Mammary epithelial cell (primary cell): ENCODE measurements around the gene PCMT1.

Experiments used
- CTCF ChIP-seq, 2 donors: IDR thresholded peaks in 1 of 2; conservative IDR thresholded peaks in 1 of 2; 2 replicates each; pipeline ENCODE4 v1.5.1; 2011 to 2012; ENCODE audit warnings: inconsistent platforms in 2 of 2, low read length in 2 of 2, mild to moderate bottlenecking in 2 of 2, control low read depth in 1 of 2, low read depth in 1 of 2; ENCODE audit not compliant: insufficient read depth in 1 of 2; ENCODE audit errors: extremely low read depth in 1 of 2
- EZH2 ChIP-seq: IDR thresholded peaks from 2 replicates; pipeline ENCODE4 v1.6.1; 2012; ENCODE audit warnings: low read length, inconsistent platforms, borderline replicate concordance

GRCh38 chr6:149852881-149853280, 103.3 kb downstream of the PCMT1 start:
- TF ChIP-seq CTCF (conservative IDR thresholded peaks at IDR 0.05 in 1 of 2, IDR thresholded peaks at IDR 0.05 in 1 of 2; ENCODE audit: extremely low read depth in 1 of 2, insufficient read depth in 1 of 2, low read depth in 1 of 2, low read length in 2 of 2) (no peak), EZH2 (no peak)
